Measurements from ENCODE around the gene TAF11.
"Not testable (repeated sequence)": the region's sequence is repeated elsewhere in the genome, so short reads cannot be mapped to it uniquely, and the experiment has no call there.

TAF11 gene

GRCh38 chr6:34887753-34888513, at the start of gene TAF11:
TSS of gene TAF11 (minus strand) at chr6:34888042. CDS start at chr6:34887957, 85 bp downstream.
- in situ Hi-C loops (cut with MboI; ENCODE audit: low sequenced_read_pairs), result no loop called here

DNA sequence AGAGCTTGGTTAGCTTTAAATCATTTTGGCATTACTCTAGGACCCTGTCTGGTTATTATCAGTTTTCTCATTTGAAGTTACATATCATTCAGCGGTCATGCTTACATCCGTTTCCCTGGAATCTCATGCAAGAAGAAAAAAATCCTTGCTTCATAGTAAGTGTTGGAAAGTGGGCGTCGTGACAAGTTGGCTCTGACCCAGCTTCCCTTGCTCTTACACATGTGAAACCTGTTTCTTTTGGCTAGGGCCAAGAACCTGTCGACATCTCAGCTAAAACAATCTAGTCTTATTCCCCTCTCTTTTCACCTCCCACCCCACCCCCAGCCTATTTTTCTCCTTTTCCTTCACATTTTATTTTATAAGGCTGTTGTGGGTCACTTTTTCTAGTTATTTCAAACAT, 46.7 kb upstream of the TAF11 start:
- in situ Hi-C loops (cut with MboI; ENCODE audit: low sequenced_read_pairs), result no loop called here

GRCh38 chr6:34932202-34932601, 44.4 kb upstream of the TAF11 start:
- in situ Hi-C loops (cut with MboI; ENCODE audit: low sequenced_read_pairs), result not testable (repeated sequence)

- in situ Hi-C loops (cut with MboI; ENCODE audit: low sequenced_read_pairs), result no loop called here
These were observed 42.4 kb upstream of the TAF11 start for GRCh38 chr6:34930221-34930620.

DNA sequence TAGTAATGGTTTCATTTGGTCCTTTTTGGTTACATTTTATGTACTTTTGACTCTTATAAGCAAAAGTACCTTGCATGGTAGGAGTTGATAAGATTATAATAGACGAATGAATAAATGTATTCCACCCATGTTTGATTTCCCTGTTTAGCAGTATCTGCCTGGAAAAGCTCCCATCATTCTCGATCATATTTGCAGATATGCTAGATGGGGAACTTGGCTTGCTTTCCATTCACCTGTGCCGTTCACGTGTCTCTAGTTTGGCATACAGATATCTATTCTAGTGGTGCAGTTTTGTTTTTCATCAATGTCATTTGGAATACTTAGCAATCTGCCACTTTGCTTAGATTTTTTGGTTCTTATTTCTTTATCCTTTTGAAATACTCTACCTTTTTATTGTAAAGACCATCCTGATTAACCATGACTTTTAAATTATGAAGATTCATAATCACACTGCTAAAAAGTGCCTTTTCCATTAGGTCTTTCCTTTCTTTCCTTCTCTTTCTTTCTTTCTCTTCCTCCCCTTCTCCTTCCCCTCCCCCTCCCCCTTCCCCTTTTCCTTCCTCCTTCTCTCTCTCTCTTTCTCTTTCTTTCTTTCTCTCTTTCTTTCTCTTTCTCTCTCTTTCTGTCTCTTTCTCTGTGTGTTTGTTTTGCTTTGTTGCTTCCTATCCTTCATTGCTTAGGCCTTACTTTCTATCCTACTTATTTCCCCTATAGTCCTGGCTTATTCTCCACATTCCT, 41.6 kb upstream of the TAF11 start:
- in situ Hi-C loops (cut with MboI; ENCODE audit: low sequenced_read_pairs), result no loop called here

GRCh38 chr6:34928695-34929094, 40.9 kb upstream of the TAF11 start:
- in situ Hi-C loops (cut with MboI; ENCODE audit: low sequenced_read_pairs), result no loop called here

- in situ Hi-C loops (cut with MboI; ENCODE audit: low sequenced_read_pairs), result no loop called here
These were observed 40.4 kb upstream of the TAF11 start for GRCh38 chr6:34928220-34928619.

GRCh38 chr6:34926655-34927054, 38.8 kb upstream of the TAF11 start:
- in situ Hi-C loops (cut with MboI; ENCODE audit: low sequenced_read_pairs), result no loop called here

GRCh38 chr6:34924831-34925625, 37.2 kb upstream of the TAF11 start:
- in situ Hi-C loops (cut with MboI; ENCODE audit: low sequenced_read_pairs), result no loop called here

DNA sequence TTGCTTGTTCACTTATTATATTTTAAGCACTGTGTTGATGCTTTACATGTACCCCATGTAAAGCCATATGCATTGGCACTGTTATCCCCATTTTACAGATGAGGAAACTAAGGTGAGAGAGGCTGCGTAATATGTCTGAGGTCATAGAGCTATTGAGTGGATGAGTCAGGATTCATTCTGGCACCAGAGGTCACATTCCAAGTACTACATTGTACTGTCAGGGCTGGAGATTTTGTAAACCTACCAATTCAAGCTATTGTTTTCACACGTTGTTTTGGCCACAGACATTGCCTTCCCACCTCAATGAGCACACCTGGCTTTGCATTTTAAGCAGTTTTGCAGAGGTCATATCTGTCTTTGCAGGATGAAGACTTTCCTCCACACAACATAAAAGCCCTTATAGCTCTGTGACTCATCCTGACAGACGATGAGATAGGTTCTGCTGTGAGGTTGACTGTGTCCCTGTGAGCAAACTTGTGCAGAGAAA, 34.4 kb upstream of the TAF11 start:
- in situ Hi-C loops (cut with MboI; ENCODE audit: low sequenced_read_pairs), result no loop called here

DNA sequence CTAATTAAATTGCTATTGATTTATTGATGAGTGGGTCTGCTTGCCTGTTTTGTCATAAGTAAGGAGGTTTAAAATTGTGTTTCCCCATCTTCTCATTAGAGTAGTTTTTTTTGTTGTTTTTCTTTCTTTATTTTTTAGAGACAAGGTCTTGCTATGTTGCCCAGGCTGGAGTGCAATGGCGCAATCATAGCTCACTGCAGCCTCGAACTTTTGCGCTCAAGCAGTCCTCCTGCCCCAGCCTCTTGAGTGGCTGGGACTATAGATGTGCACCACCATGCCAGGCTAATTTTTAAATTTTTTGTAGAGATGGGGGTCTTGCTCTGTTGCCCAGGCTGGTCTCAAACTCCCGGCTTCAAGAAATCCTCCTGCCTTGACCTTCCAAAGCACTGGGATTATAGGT, 32.3 kb upstream of the TAF11 start:
- in situ Hi-C loops (cut with MboI; ENCODE audit: low sequenced_read_pairs), result no loop called here

DNA sequence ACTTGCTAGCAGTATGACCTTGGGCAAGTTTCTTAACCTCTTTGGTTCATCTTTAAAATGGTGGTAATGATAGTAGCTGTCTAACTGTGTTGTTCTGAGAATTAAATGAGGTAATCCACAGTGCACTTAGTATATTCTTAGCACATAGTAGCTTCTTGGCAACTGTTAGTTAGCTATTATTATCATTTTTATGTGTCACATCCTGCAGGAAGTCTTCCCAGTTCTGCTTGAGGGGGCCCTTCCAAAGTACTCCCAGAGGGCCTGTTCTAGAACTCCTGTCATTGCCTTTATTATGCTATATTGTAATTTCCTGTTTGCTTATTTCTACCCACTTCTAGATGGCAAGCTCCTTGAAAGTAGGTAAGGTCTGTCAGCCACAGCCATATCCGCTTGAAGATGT, 31.8 kb upstream of the TAF11 start:
- in situ Hi-C loops (cut with MboI; ENCODE audit: low sequenced_read_pairs), result no loop called here

- in situ Hi-C loops (cut with MboI; ENCODE audit: low sequenced_read_pairs), result no loop called here
These were observed 29.9 kb upstream of the TAF11 start for GRCh38 chr6:34917626-34918285.

GRCh38 chr6:34916348-34916967, 28.6 kb upstream of the TAF11 start:
- in situ Hi-C loops (cut with MboI; ENCODE audit: low sequenced_read_pairs), result no loop called here

DNA sequence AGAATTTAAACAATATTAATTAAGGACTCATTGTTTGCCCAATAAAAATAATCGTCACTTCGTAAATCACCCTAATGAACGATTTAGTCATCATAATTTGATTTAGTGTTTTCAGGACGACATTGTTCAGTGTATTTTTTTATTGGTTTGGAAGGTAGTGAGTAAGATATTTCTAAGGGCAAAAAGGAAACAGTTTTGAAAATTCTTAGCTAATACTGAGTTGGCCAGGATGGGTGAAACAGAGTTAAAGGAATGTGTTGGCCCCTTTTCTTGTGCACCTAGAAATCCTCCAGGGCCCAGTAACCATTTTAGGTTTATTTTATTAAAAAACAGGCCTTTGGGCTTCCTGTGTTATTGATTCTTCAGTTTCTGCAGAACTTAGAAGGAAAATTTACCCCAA, 26.5 kb upstream of the TAF11 start:
- in situ Hi-C loops (cut with MboI; ENCODE audit: low sequenced_read_pairs), result no loop called here

GRCh38 chr6:34912715-34913464, 25.0 kb upstream of the TAF11 start:
- in situ Hi-C loops (cut with MboI; ENCODE audit: low sequenced_read_pairs), result no loop called here

- in situ Hi-C loops (cut with MboI; ENCODE audit: low sequenced_read_pairs), result no loop called here
These were observed 24.0 kb upstream of the TAF11 start for GRCh38 chr6:34911822-34912221.

GRCh38 chr6:34909320-34909883, 21.6 kb upstream of the TAF11 start:
- in situ Hi-C loops (cut with MboI; ENCODE audit: low sequenced_read_pairs), result no loop called here

- in situ Hi-C loops (cut with MboI; ENCODE audit: low sequenced_read_pairs), result no loop called here
These were observed 20.4 kb upstream of the TAF11 start for GRCh38 chr6:34908194-34908593.
